ENCODE data around the gene TSC22D2. TPM values are rescaled to one million over a fixed set of nuclear protein-coding genes. Genes with fewer than 3 reads are reported as not detected.

The TSC22D2 gene
- total and polyA plus RNA-seq, 10 of the 15 experiments (the other 5 are each of a cell fraction or from before 2014, with no cell fraction given), result 7.4 to 19.4 (median 10.9) TPM

DNA sequence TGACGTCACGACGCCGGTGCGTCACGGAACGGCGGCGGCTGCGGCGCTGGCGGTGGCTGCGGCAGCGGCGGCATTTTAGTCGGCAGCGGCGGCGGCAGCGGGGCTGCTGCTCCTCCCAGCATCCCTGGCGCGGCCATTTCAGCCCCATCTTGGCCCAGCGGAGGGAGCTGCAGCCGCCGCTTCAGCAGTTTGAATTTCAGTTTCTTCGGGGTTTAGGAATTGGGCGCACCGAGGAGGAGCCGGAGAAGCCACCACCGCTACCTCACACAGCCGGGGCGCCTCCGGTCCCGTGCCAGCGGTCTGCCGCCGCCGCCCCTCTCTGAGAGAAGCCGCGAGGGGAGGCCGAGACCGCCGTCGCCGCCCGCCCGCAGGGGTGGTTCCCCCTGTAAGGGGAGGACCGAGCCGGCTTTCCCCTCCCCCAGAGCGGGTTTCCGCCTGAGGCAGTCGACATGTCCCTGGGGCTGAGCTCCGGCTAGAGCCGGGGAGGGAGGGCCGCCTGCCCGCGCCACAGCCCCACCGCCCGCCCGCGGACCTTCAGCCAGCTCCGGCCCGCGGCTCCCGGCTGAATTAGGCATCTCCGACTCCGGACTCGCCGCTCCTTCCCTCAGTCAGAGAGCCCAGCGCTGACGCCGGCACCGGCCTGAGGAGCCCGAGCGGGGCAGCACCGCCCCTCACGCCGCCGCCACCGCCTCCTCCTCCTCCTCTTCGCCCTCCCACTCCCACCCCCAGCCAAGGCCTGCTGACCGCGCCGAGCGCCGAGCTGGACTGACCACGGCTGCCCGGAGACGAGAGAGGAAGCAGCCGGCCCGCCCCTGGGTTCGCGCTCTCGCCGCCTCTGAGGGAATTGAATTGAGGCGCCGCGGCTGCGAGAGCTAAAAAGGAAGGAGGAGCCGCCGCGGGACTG, at the start of gene TSC22D2 (continued):
- TF ChIP-seq ETV6 (conservative IDR thresholded peaks at IDR 0.05 in 1 of 2, IDR thresholded peaks at IDR 0.05 in 1 of 2; ENCODE audit: borderline replicate concordance in 1 of 2, low read depth in 1 of 2) (peak in 1 of 2 experiments; percentile 23; a peak in 1 of 4 replicates), SIN3A (IDR thresholded peaks at IDR 0.05; ENCODE audit: low read depth, low read length) (peak; percentile 85), ZNF207 (IDR thresholded peaks at IDR 0.05; ENCODE audit: borderline replicate concordance) (no peak; the same call in 1 of the 2 replicates), RELA (IDR thresholded peaks at IDR 0.05; ENCODE audit: borderline replicate concordance, partially characterized antibody) (peak; percentile 62), ZZZ3 (IDR thresholded peaks at IDR 0.05; ENCODE audit: control insufficient read depth, insufficient read length, low read depth) (no peak), ZBTB33 (IDR thresholded peaks at IDR 0.05) (peak; percentile 59; the same call in 1 of the 2 replicates), REST (IDR thresholded peaks at IDR 0.05; ENCODE audit: low read depth, low read length) (no peak), ATF7 (IDR thresholded peaks at IDR 0.05; ENCODE audit: low read depth) (no peak; the same call in 1 of the 2 replicates), SMAD5 (IDR thresholded peaks at IDR 0.05; ENCODE audit: low read depth) (peak; percentile 84; the same call in 1 of the 2 replicates), MXI1 (IDR thresholded peaks at IDR 0.05; ENCODE audit: low read depth, low read length) (no peak; the same call in 1 of the 2 replicates), ZNF24 (IDR thresholded peaks at IDR 0.05) (peak; percentile 21; the same call in 1 of the 2 replicates), SMARCA5 (IDR thresholded peaks at IDR 0.05) (peak; percentile 71), ZSCAN29 (IDR thresholded peaks at IDR 0.05) (no peak)
- TF ChIP-seq, protein P1, sequence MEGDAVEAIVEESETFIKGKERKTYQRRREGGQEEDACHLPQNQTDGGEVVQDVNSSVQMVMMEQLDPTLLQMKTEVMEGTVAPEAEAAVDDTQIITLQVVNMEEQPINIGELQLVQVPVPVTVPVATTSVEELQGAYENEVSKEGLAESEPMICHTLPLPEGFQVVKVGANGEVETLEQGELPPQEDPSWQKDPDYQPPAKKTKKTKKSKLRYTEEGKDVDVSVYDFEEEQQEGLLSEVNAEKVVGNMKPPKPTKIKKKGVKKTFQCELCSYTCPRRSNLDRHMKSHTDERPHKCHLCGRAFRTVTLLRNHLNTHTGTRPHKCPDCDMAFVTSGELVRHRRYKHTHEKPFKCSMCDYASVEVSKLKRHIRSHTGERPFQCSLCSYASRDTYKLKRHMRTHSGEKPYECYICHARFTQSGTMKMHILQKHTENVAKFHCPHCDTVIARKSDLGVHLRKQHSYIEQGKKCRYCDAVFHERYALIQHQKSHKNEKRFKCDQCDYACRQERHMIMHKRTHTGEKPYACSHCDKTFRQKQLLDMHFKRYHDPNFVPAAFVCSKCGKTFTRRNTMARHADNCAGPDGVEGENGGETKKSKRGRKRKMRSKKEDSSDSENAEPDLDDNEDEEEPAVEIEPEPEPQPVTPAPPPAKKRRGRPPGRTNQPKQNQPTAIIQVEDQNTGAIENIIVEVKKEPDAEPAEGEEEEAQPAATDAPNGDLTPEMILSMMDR (IDR thresholded peaks at IDR 0.05 in 2 of 3, conservative IDR thresholded peaks at IDR 0.05 in 1 of 3; ENCODE audit: control insufficient read depth in 2 of 3, extremely low read depth in 1 of 3, insufficient read depth in 1 of 3, low read depth in 3 of 3, low read length in 3 of 3), result no peak
- TF ChIP-seq, protein P2, sequence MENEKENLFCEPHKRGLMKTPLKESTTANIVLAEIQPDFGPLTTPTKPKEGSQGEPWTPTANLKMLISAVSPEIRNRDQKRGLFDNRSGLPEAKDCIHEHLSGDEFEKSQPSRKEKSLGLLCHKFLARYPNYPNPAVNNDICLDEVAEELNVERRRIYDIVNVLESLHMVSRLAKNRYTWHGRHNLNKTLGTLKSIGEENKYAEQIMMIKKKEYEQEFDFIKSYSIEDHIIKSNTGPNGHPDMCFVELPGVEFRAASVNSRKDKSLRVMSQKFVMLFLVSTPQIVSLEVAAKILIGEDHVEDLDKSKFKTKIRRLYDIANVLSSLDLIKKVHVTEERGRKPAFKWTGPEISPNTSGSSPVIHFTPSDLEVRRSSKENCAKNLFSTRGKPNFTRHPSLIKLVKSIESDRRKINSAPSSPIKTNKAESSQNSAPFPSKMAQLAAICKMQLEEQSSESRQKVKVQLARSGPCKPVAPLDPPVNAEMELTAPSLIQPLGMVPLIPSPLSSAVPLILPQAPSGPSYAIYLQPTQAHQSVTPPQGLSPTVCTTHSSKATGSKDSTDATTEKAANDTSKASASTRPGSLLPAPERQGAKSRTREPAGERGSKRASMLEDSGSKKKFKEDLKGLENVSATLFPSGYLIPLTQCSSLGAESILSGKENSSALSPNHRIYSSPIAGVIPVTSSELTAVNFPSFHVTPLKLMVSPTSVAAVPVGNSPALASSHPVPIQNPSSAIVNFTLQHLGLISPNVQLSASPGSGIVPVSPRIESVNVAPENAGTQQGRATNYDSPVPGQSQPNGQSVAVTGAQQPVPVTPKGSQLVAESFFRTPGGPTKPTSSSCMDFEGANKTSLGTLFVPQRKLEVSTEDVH (IDR thresholded peaks at IDR 0.05; ENCODE audit: low read depth, partially characterized antibody), result no peak
- TF ChIP-seq, protein P3, sequence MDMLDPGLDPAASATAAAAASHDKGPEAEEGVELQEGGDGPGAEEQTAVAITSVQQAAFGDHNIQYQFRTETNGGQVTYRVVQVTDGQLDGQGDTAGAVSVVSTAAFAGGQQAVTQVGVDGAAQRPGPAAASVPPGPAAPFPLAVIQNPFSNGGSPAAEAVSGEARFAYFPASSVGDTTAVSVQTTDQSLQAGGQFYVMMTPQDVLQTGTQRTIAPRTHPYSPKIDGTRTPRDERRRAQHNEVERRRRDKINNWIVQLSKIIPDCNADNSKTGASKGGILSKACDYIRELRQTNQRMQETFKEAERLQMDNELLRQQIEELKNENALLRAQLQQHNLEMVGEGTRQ (IDR thresholded peaks at IDR 0.05; ENCODE audit: borderline replicate concordance, low read depth, low read length), result no peak

All from GM12878 (cell line).